ENCODE measurements around the gene ITPR1. TPM values are rescaled to one million over a fixed set of nuclear protein-coding genes. Genes with fewer than 3 reads are reported as not detected.

The ITPR1 gene
- total RNA-seq, 1 experiment from 2014 or later: 8.7 TPM

DNA sequence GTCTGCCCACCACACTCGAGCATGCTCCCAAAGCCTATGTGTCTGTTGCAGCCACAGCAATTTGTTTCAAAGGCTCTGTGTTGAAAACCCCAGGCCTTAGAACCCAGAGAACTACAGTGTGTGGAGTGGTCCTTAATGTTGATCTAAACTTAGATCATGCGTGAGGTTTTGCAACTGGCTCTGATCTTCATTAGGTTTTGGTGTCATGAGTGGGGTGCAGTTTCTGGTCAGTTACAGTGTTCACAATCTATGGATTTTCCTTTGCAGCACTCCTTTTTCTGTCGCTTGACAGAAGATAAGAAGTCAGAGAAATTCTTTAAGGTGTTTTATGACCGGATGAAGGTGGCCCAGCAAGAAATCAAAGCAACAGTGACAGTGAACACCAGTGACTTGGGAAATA, 273.1 kb downstream of the ITPR1 start:
- intact Hi-C loops (cut with micrococcal nuclease; ENCODE audit: unreplicated experiment): no loop called here
- DNase-seq (ENCODE audit: low read depth, low spot score): no peak
- ChIA-PET CTCF (no interaction called here), POLR2A (no interaction called here)
- Histone ChIP-seq H3K4me1 (ENCODE audit: control insufficient read depth, insufficient read depth, low read length) (no peaks in the 10 kb centered on the region), H3K36me3 (ENCODE audit: control insufficient read depth, insufficient read depth, low read length) (no peaks in the 10 kb centered on the region), H3K4me3 (ENCODE audit: low read depth in 2 of 2, low read length in 2 of 2) (no peak overlapping the region), H3K27me3 (ENCODE audit: control insufficient read depth, insufficient read depth, low read length) (no peaks in the 10 kb centered on the region), H3K27ac (ENCODE audit: low read length) (no peak overlapping the region), H3K9me3 (ENCODE audit: control insufficient read depth, insufficient read depth, low read depth, low read length) (no peaks in the 10 kb centered on the region)
- in situ Hi-C loops (cut with HindIII; ENCODE audit: low pct_unique_long_range_greater_than_20kb, low sequenced_read_pairs): no loop called here
- no TSS peak for BruUV-seq (replicated peaks)
- TF ChIP-seq, protein P1, sequence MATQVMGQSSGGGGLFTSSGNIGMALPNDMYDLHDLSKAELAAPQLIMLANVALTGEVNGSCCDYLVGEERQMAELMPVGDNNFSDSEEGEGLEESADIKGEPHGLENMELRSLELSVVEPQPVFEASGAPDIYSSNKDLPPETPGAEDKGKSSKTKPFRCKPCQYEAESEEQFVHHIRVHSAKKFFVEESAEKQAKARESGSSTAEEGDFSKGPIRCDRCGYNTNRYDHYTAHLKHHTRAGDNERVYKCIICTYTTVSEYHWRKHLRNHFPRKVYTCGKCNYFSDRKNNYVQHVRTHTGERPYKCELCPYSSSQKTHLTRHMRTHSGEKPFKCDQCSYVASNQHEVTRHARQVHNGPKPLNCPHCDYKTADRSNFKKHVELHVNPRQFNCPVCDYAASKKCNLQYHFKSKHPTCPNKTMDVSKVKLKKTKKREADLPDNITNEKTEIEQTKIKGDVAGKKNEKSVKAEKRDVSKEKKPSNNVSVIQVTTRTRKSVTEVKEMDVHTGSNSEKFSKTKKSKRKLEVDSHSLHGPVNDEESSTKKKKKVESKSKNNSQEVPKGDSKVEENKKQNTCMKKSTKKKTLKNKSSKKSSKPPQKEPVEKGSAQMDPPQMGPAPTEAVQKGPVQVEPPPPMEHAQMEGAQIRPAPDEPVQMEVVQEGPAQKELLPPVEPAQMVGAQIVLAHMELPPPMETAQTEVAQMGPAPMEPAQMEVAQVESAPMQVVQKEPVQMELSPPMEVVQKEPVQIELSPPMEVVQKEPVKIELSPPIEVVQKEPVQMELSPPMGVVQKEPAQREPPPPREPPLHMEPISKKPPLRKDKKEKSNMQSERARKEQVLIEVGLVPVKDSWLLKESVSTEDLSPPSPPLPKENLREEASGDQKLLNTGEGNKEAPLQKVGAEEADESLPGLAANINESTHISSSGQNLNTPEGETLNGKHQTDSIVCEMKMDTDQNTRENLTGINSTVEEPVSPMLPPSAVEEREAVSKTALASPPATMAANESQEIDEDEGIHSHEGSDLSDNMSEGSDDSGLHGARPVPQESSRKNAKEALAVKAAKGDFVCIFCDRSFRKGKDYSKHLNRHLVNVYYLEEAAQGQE (IDR thresholded peaks at IDR 0.05; ENCODE audit: insufficient read depth in 1 of 2, low read depth in 2 of 2, low read length in 1 of 2): no peak
- TF ChIP-seq, protein P2, sequence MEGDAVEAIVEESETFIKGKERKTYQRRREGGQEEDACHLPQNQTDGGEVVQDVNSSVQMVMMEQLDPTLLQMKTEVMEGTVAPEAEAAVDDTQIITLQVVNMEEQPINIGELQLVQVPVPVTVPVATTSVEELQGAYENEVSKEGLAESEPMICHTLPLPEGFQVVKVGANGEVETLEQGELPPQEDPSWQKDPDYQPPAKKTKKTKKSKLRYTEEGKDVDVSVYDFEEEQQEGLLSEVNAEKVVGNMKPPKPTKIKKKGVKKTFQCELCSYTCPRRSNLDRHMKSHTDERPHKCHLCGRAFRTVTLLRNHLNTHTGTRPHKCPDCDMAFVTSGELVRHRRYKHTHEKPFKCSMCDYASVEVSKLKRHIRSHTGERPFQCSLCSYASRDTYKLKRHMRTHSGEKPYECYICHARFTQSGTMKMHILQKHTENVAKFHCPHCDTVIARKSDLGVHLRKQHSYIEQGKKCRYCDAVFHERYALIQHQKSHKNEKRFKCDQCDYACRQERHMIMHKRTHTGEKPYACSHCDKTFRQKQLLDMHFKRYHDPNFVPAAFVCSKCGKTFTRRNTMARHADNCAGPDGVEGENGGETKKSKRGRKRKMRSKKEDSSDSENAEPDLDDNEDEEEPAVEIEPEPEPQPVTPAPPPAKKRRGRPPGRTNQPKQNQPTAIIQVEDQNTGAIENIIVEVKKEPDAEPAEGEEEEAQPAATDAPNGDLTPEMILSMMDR (IDR thresholded peaks at IDR 0.05): no peak
- no peak for TF ChIP-seq SIN3A (IDR thresholded peaks at IDR 0.05; ENCODE audit: borderline replicate concordance, insufficient read depth, low read depth, low read length)
- no peak for TF ChIP-seq TCF7L2 (IDR thresholded peaks at IDR 0.05; ENCODE audit: low read depth, low read length)
- TF ChIP-seq POLR2AphosphoS5 (IDR thresholded peaks at IDR 0.05; ENCODE audit: low read depth, low read length): no peak
- no peak for ATAC-seq

DNA sequence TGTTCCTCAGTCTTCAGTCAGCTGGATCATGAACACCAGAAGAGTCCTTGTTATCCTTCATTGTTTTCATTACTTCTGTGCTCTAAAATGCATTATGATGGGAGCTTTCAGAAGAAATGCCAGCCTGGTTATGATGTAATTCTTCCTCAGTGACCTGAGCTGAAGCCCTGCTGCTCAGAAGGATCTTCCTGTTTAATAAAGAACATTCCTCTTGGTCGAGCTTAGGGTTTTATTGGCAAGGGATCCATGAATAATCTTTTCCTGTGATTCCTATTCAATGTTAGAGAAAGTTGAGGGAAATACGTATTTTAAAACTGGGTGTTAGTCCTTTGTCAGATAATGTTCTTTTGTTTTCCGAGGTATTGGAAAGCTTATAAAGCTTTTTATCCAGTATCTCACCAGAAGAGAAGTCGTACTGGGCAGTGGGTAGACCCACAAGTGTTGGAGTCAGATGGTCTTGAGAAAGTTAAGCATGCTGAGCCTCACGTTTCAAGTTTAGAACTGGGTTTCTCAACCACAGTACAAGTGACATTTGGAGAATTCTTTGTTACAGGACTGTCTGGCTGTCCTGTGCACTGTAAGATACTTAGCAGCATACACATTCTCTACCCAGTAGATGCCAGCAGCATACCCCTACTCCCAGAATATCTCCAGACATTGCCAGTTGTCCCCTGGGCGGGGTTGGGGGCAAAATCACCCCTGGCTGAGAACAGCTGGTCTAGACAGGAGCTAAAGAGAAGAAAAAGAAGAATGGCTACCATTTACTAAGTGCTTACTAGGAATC, 273.8 kb downstream of the ITPR1 start:
- intact Hi-C loops (cut with micrococcal nuclease; ENCODE audit: unreplicated experiment) (no loop called here), in situ Hi-C loops (cut with HindIII; ENCODE audit: low pct_unique_long_range_greater_than_20kb, low sequenced_read_pairs) (no loop called here)
- ATAC-seq (no peak), DNase-seq (ENCODE audit: low read depth, low spot score) (no peak)
- Histone ChIP-seq H3K9me3 (ENCODE audit: control insufficient read depth, insufficient read depth, low read depth, low read length) (no peaks in the 10 kb centered on the region), H3K27ac (ENCODE audit: low read length) (no peak overlapping the region), H3K4me3 (ENCODE audit: low read depth in 2 of 2, low read length in 2 of 2) (no peak overlapping the region), H3K4me1 (ENCODE audit: control insufficient read depth, insufficient read depth, low read length) (no peaks in the 10 kb centered on the region), H3K27me3 (ENCODE audit: control insufficient read depth, insufficient read depth, low read length) (no peaks in the 10 kb centered on the region), H3K36me3 (ENCODE audit: control insufficient read depth, insufficient read depth, low read length) (no peaks in the 10 kb centered on the region)
- ChIA-PET CTCF (no interaction called here), POLR2A (no interaction called here)
- TF ChIP-seq TCF7L2 (IDR thresholded peaks at IDR 0.05; ENCODE audit: low read depth, low read length) (no peak), SIN3A (IDR thresholded peaks at IDR 0.05; ENCODE audit: borderline replicate concordance, insufficient read depth, low read depth, low read length) (no peak), POLR2AphosphoS5 (IDR thresholded peaks at IDR 0.05; ENCODE audit: low read depth, low read length) (no peak)
- TF ChIP-seq, protein P1 (IDR thresholded peaks at IDR 0.05; ENCODE audit: insufficient read depth in 1 of 2, low read depth in 2 of 2, low read length in 1 of 2): no peak
- TF ChIP-seq, protein P2 (IDR thresholded peaks at IDR 0.05): no peak
- BruUV-seq (replicated peaks): no TSS peak

All from Panc1 (cell line).